ENCODE measurements around the gene AGA. TPM values are rescaled to one million over a fixed set of nuclear protein-coding genes. Genes with fewer than 3 reads are reported as not detected.

AGA gene
- total RNA-seq, 1 experiment from 2014 or later = 7.6 TPM

DNA sequence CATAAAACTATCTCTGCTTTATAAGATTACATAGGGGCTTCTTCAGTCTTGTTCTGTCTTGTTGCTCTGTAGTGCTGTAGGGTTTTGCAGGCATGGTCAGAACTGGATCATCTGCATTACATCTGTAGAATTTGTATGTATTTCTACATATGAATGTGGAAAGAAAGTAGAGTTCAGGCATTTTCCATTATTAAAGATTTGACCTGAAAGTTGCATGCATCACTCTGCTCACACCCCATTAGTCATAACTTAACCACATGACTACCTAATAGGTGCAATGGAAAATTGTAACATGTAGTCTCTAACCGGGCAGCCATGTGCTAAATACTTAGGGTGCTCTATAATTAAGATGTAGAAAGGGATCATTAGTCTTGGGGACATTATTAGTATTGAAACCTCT is 45.7 kb upstream of the AGA start:
- intact Hi-C loops (cut with micrococcal nuclease) = no loop called here
- Histone ChIP-seq H3K9me3 (ENCODE audit: control insufficient read depth in 1 of 2, insufficient read depth in 1 of 2, low read depth in 1 of 2, low read length in 2 of 2) (no peaks in the 10 kb centered on the region), H3K4me2 (ENCODE audit: low read length) (no peak overlapping the region), H3K9me2 (ENCODE audit: insufficient read depth) (no peaks in the 10 kb centered on the region), H3K4me3 (replicated peaks in 1 of 2; ENCODE audit: low read depth in 1 of 2, low read length in 2 of 2) (no peak overlapping the region), H2AFZ (ENCODE audit: low read depth, low read length, poor library complexity, severe bottlenecking) (no peak overlapping the region), H3K36me3 (ENCODE audit: control insufficient read depth in 1 of 2, insufficient read depth in 2 of 2, low read length in 2 of 2) (no peaks in the 10 kb centered on the region), H3K79me2 (ENCODE audit: insufficient read depth, low read length) (no peaks in the 10 kb centered on the region), H3K27ac (ENCODE audit: low read depth, low read length) (no peak overlapping the region), H3K4me1 (ENCODE audit: control insufficient read depth in 1 of 2, insufficient read depth in 2 of 2, low read length in 2 of 2) (peaks cover 0 to 9% of the 10 kb centered on the region in 2 experiments; a peak in 1 of 4 replicates), H3K27me3 (ENCODE audit: insufficient read depth, low read length) (no peaks in the 10 kb centered on the region), H3K9ac (ENCODE audit: low read length) (no peak overlapping the region), H4K20me1 (ENCODE audit: insufficient read depth) (no peaks in the 10 kb centered on the region)
- BruUV-seq (replicated peaks) = no TSS peak
- RAD21 ChIA-PET (ENCODE audit: low non-redundant PET in 1 of 2, low total read pairs in 2 of 2, uncharacterized antibody in 2 of 2, unreplicated experiment in 2 of 2) = no interaction called here
- DNase-seq (ENCODE audit: low read depth, low spot score) = no peak
- CTCF ChIA-PET = no interaction called here
- POLR2A ChIA-PET = no interaction called here
- TF ChIP-seq, protein P1, sequence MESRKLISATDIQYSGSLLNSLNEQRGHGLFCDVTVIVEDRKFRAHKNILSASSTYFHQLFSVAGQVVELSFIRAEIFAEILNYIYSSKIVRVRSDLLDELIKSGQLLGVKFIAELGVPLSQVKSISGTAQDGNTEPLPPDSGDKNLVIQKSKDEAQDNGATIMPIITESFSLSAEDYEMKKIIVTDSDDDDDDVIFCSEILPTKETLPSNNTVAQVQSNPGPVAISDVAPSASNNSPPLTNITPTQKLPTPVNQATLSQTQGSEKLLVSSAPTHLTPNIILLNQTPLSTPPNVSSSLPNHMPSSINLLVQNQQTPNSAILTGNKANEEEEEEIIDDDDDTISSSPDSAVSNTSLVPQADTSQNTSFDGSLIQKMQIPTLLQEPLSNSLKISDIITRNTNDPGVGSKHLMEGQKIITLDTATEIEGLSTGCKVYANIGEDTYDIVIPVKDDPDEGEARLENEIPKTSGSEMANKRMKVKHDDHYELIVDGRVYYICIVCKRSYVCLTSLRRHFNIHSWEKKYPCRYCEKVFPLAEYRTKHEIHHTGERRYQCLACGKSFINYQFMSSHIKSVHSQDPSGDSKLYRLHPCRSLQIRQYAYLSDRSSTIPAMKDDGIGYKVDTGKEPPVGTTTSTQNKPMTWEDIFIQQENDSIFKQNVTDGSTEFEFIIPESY (IDR thresholded peaks at IDR 0.05; ENCODE audit: extremely low read depth, insufficient replicate concordance, low read length) = no peak
- TF ChIP-seq, protein P2, sequence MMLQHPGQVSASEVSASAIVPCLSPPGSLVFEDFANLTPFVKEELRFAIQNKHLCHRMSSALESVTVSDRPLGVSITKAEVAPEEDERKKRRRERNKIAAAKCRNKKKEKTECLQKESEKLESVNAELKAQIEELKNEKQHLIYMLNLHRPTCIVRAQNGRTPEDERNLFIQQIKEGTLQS (IDR thresholded peaks at IDR 0.05) = no peak
- TF ChIP-seq CBX3 (IDR thresholded peaks at IDR 0.05; ENCODE audit: low read depth) (no peak), EGR1 (IDR thresholded peaks at IDR 0.05; ENCODE audit: low read depth) (no peak), ZNF274 (IDR thresholded peaks at IDR 0.05; ENCODE audit: low read depth, low read length) (no peak), ELF1 (IDR thresholded peaks at IDR 0.05; ENCODE audit: borderline replicate concordance, low read depth) (no peak), SRF (IDR thresholded peaks at IDR 0.05; ENCODE audit: low read depth) (no peak), EZH2phosphoT487 (IDR thresholded peaks at IDR 0.05; ENCODE audit: borderline replicate concordance) (no peak), CEBPB (IDR thresholded peaks at IDR 0.05; ENCODE audit: low read depth) (no peak)
- no peak for ATAC-seq

DNA sequence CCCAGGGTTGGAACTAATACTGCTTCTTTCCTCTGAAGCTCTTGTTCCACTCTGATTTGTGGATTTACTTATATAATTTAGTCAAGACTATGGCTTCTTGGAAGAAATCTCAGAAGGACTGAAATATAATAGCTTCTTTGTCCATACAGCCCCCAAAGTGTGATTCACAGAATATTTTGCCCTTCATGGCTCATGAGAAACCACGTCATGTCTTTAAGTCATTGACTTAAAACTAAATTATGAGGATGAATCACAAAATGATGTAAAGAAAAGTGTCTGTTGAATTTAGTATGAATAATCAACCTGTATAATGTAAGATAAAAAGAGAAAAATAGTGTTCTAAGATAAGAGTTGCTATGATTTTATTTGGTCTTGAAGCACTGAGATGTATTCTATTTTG is 43.3 kb upstream of the AGA start:
- DNase-seq (ENCODE audit: low read depth, low spot score) = no peak
- Histone ChIP-seq H3K4me3 (replicated peaks in 1 of 2; ENCODE audit: low read depth in 1 of 2, low read length in 2 of 2) (no peak overlapping the region), H3K27me3 (ENCODE audit: insufficient read depth, low read length) (no peaks in the 10 kb centered on the region), H3K4me2 (ENCODE audit: low read length) (no peak overlapping the region), H3K36me3 (ENCODE audit: control insufficient read depth in 1 of 2, insufficient read depth in 2 of 2, low read length in 2 of 2) (no peaks in the 10 kb centered on the region), H3K27ac (ENCODE audit: low read depth, low read length) (no peak overlapping the region), H4K20me1 (ENCODE audit: insufficient read depth) (no peaks in the 10 kb centered on the region), H3K9ac (ENCODE audit: low read length) (no peak overlapping the region), H3K4me1 (ENCODE audit: control insufficient read depth in 1 of 2, insufficient read depth in 2 of 2, low read length in 2 of 2) (peaks cover 0 to 9% of the 10 kb centered on the region in 2 experiments; a peak in 1 of 4 replicates), H2AFZ (ENCODE audit: low read depth, low read length, poor library complexity, severe bottlenecking) (no peak overlapping the region), H3K79me2 (ENCODE audit: insufficient read depth, low read length) (no peaks in the 10 kb centered on the region), H3K9me2 (ENCODE audit: insufficient read depth) (no peaks in the 10 kb centered on the region), H3K9me3 (ENCODE audit: control insufficient read depth in 1 of 2, insufficient read depth in 1 of 2, low read depth in 1 of 2, low read length in 2 of 2) (no peaks in the 10 kb centered on the region)
- ChIA-PET RAD21 (ENCODE audit: low non-redundant PET in 1 of 2, low total read pairs in 2 of 2, uncharacterized antibody in 2 of 2, unreplicated experiment in 2 of 2) (no interaction called here), CTCF (no interaction called here), POLR2A (no interaction called here)
- intact Hi-C loops (cut with micrococcal nuclease) = no loop called here
- no peak for ATAC-seq
- TF ChIP-seq FOSL1 (IDR thresholded peaks at IDR 0.05; ENCODE audit: low read depth) = no peak
- TF ChIP-seq RAD21 (IDR thresholded peaks at IDR 0.05; ENCODE audit: low read depth) = no peak
- TF ChIP-seq SIN3A (IDR thresholded peaks at IDR 0.05; ENCODE audit: low read depth) = no peak
- TF ChIP-seq EGR1 (IDR thresholded peaks at IDR 0.05; ENCODE audit: low read depth) = no peak
- TF ChIP-seq YY1 (IDR thresholded peaks at IDR 0.05; ENCODE audit: extremely low read depth, insufficient replicate concordance, low read depth, low read length) = no peak
- no peak for TF ChIP-seq TCF7L2 (IDR thresholded peaks at IDR 0.05; ENCODE audit: borderline replicate concordance, extremely low read depth, insufficient read depth, insufficient read length)
- TF ChIP-seq EZH2phosphoT487 (IDR thresholded peaks at IDR 0.05; ENCODE audit: borderline replicate concordance) = no peak
- no peak for TF ChIP-seq SRF (IDR thresholded peaks at IDR 0.05; ENCODE audit: low read depth)
- BruUV-seq (replicated peaks) = no TSS peak
